Measurements from ENCODE around the gene HELZ2. TPM values are rescaled to one million over a fixed set of nuclear protein-coding genes. Genes with fewer than 3 reads are reported as not detected.

The HELZ2 gene
- polyA plus RNA-seq, 3 donors: 3.0 to 15.5 (median 3.3) TPM

- DNase-seq: no peak
- Mint-ChIP-seq H3K9me3 (peaks cover 8 to 35% (median 12%) of the 10 kb centered on the region in 7 donors), H3K27ac (no peak overlapping the region), H3K36me3 (peaks cover 30 to 63% of the 10 kb centered on the region in 2 donors), H3K4me3 (peak overlapping the region in 1 of 2 donors; percentile 26), H3K27me3 (ENCODE audit: low read depth in 3 of 3) (peaks cover 19 to 72% (median 48%) of the 10 kb centered on the region in 3 donors), H3K4me1 (peaks cover 21% of the 10 kb centered on the region)
- Histone ChIP-seq H4K20me1 (ENCODE audit: insufficient read depth, low read length) (peaks cover 97% of the 10 kb centered on the region), H3K9me3 (replicated peaks in 1 of 2; ENCODE audit: control insufficient read depth in 1 of 2, insufficient read depth in 1 of 2, low read length in 2 of 2) (peaks cover 15 to 16% of the 10 kb centered on the region in 2 donors), H2AFZ (ENCODE audit: insufficient read depth, low read depth, low read length, poor library complexity, severe bottlenecking) (no peak overlapping the region), H3K4me2 (replicated peaks; ENCODE audit: extremely low read depth, low read length, poor library complexity, severe bottlenecking) (no peak overlapping the region), H3K9ac (ENCODE audit: insufficient read depth, low read length, poor library complexity, severe bottlenecking) (no peak overlapping the region), H3K79me2 (ENCODE audit: insufficient read depth, low read length) (no peaks in the 10 kb centered on the region), H3K27me3 (ENCODE audit: control insufficient read depth in 2 of 2, insufficient read depth in 2 of 2, low read length in 2 of 2) (peaks cover 0 to 55% of the 10 kb centered on the region in 2 donors), H3K4me3 (replicated peaks in 1 of 3; ENCODE audit: low read depth in 2 of 3, low read length in 3 of 3) (no peak overlapping the region), H3K36me3 (replicated peaks in 1 of 2; ENCODE audit: control insufficient read depth in 1 of 2, insufficient read depth in 2 of 2, low read length in 2 of 2) (peaks cover 40 to 72% of the 10 kb centered on the region in 2 donors), H3K4me1 (ENCODE audit: control insufficient read depth in 1 of 2, insufficient read depth in 2 of 2, low read length in 2 of 2) (peaks cover 27 to 28% of the 10 kb centered on the region in 2 donors), H3K27ac (ENCODE audit: low read depth in 1 of 2, low read length in 2 of 2) (no peak overlapping the region)
- 96% methylated on average over 62 of the region's 62 CpGs for WGBS (ENCODE audit: insufficient coverage)
- TF ChIP-seq CTCF (IDR thresholded peaks at IDR 0.05): no peak
- intact Hi-C loops (cut with micrococcal nuclease): loop anchor here in 1 of 2 donors (10.0 kb wide), 1 partner anchor 331 kb away; the partner anchor contains the start of gene DNAJC5
These were observed 9.8 kb downstream of the HELZ2 start for GRCh38 chr20:63564036-63564810.

DNA sequence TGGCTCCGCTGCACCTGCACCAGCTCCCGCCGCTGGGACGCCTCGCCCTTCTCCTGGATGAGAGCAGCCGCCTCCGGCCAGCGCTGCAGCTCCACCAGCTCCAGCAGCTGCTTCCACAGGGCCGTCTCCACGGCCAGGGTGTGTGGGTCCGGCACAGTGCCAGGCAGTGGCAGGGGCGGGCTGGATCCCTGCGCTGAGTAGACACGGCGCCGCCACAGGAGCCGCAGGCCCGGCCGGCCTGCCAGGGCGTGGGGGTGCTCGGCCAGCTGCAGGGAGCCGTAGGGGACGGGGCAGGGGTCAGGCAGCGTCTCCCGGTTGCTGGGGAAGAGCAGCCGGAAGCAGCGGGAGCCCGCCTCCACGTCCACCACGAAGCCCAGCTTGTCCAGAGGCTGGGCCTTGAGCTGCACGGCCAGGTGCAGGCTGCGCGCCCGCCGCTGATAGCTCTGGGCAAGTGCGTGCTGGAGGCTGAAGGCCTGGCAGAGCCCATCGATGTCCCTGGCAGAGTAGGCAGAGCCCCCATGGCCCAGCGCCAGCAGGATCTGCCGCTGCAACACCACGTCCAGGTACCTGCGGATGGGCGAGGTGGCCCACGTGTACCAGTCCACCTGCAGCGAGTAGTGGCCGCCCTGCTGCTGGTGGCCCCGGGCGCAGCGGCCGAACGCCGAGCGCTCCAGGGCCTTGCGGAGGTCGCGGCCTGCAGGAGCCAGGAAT is 10.7 kb downstream of the HELZ2 start:
- intact Hi-C loops (cut with micrococcal nuclease): loop anchor here in 1 of 2 donors (10.0 kb wide), 1 partner anchor 331 kb away; the partner anchor contains the start of gene DNAJC5
- peaks cover 35 to 71% of the 10 kb centered on the region in 2 donors for H3K36me3 Mint-ChIP-seq
- H3K9me3 ChIP-seq (replicated peaks in 1 of 2; ENCODE audit: control insufficient read depth in 1 of 2, insufficient read depth in 1 of 2, low read length in 2 of 2): peaks cover 15 to 16% of the 10 kb centered on the region in 2 donors
- no peak overlapping the region for H2AFZ ChIP-seq (ENCODE audit: insufficient read depth, low read depth, low read length, poor library complexity, severe bottlenecking)
- no peak for DNase-seq
- no peak overlapping the region for H3K4me3 ChIP-seq (replicated peaks in 1 of 3; ENCODE audit: low read depth in 2 of 3, low read length in 3 of 3)
- H4K20me1 ChIP-seq (ENCODE audit: insufficient read depth, low read length): peaks cover 97% of the 10 kb centered on the region
- H3K4me1 Mint-ChIP-seq: peaks cover 13% of the 10 kb centered on the region
- H3K27ac Mint-ChIP-seq: no peak overlapping the region
- no peak overlapping the region for H3K27ac ChIP-seq (ENCODE audit: low read depth in 1 of 2, low read length in 2 of 2)
- WGBS (ENCODE audit: insufficient coverage): 96% methylated on average over 55 of the region's 55 CpGs
- TF ChIP-seq CTCF (IDR thresholded peaks at IDR 0.05): no peak
- no peak overlapping the region for H3K4me3 Mint-ChIP-seq
- peaks cover 19% of the 10 kb centered on the region in 2 donors for H3K4me1 ChIP-seq (ENCODE audit: control insufficient read depth in 1 of 2, insufficient read depth in 2 of 2, low read length in 2 of 2)
- H3K27me3 Mint-ChIP-seq (ENCODE audit: low read depth in 3 of 3): peaks cover 17 to 70% (median 49%) of the 10 kb centered on the region in 3 donors
- H3K36me3 ChIP-seq (replicated peaks in 1 of 2; ENCODE audit: control insufficient read depth in 1 of 2, insufficient read depth in 2 of 2, low read length in 2 of 2): peaks cover 40 to 72% of the 10 kb centered on the region in 2 donors
- no peaks in the 10 kb centered on the region for H3K79me2 ChIP-seq (ENCODE audit: insufficient read depth, low read length)
- H3K9me3 Mint-ChIP-seq: peaks cover 8 to 37% (median 14%) of the 10 kb centered on the region in 7 donors
- H3K9ac ChIP-seq (ENCODE audit: insufficient read depth, low read length, poor library complexity, severe bottlenecking): no peak overlapping the region
- peaks cover 0 to 50% of the 10 kb centered on the region in 2 donors for H3K27me3 ChIP-seq (ENCODE audit: control insufficient read depth in 2 of 2, insufficient read depth in 2 of 2, low read length in 2 of 2)
- H3K4me2 ChIP-seq (replicated peaks; ENCODE audit: extremely low read depth, low read length, poor library complexity, severe bottlenecking): no peak overlapping the region

Measured in CD14-positive monocyte (primary cell).